Esophagus muscularis mucosa (tissue), 4 donors: ENCODE data around the gene E4F1. TPM values are rescaled to one million over a fixed set of nuclear protein-coding genes. Genes with fewer than 3 reads are reported as not detected.

ENCODE experiments used
- DNase-seq: peaks from one replicate; pipeline ENCODE4 v3.0.0-alpha.2; 2017; ENCODE audit errors: extremely low spot score
- H3K27ac ChIP-seq, 4 donors: fragments of 200-600 bp; sonication (generic); replicated peaks in 1 of 4; 1 replicate in 3 of 4; 2 replicates in 1 of 4; pipeline ENCODE4 v1.5.1; 2016 to 2019; ENCODE audit warnings: mild to moderate bottlenecking in 1 of 4
- H3K27me3 ChIP-seq, 4 donors: fragments of 200-600 bp; sonication (generic); one replicate each; pipeline versions ENCODE4 v1.5.1 to v1.6.0; 2016 to 2019
- H3K36me3 ChIP-seq, 4 donors: fragments of 200-600 bp; sonication (generic); one replicate each; pipeline ENCODE4 v1.5.1; 2016 to 2019
- H3K4me1 ChIP-seq, 4 donors: fragments of 200-600 bp; sonication (generic); one replicate each; pipeline ENCODE4 v1.5.1; 2016 to 2019
- H3K4me3 ChIP-seq, 4 donors: fragments of 200-600 bp; sonication (generic); 1 replicate in 2 of 4; 2 replicates in 2 of 4; pipeline ENCODE4 v1.5.1; 2016 to 2019; ENCODE audit warnings: mild to moderate bottlenecking in 4 of 4, moderate library complexity in 1 of 4
- H3K9me3 ChIP-seq, 4 donors: fragments of 200-600 bp; sonication (generic); 1 replicate in 3 of 4; 2 replicates in 1 of 4; pipeline ENCODE4 v1.5.1; 2016 to 2019
- CTCF ChIP-seq, 3 experiments: fragments of 200-600 bp in 2 of 3; fragments of 450-650 bp in 1 of 3; sonication (generic) in 2 of 3; IDR thresholded peaks; one replicate each; pipeline ENCODE4 v1.5.1; 2017 to 2019; ENCODE audit warnings: antibody characterized with exemption in 3 of 3, mild to moderate bottlenecking in 2 of 3, moderate library complexity in 1 of 3
- EP300 ChIP-seq: sonication (generic); formaldehyde crosslinking; IDR thresholded peaks from one replicate; pipeline ENCODE4 v1.6.1; 2017; ENCODE audit warnings: antibody characterized with exemption
- POLR2A ChIP-seq: fragments of 450-650 bp; IDR thresholded peaks from one replicate; pipeline ENCODE4 v1.6.1; 2017; ENCODE audit warnings: antibody characterized with exemption, moderate library complexity, mild to moderate bottlenecking, low read depth
- POLR2AphosphoS5 ChIP-seq, 2 donors: sonication (generic); formaldehyde crosslinking; IDR thresholded peaks; one replicate each; pipeline ENCODE4 v1.6.1; 2017; ENCODE audit warnings: antibody characterized with exemption in 2 of 2
- WGBS: methylation state at CpG from one replicate; pipeline ENCODE4 v1.1.5; 2018; 5-methylcytosine and 5-hydroxymethylcytosine counted together
- intact Hi-C: fragments of 100-400 bp; cut with DNase I; formaldehyde crosslinking; loops from one replicate; pipeline ENCODE4 v1.15.1; 2023
- total RNA-seq, 4 donors: library from RNA; depleted of rRNA; stranded (reverse); fragments of >200 nt; gene quantifications; one replicate each; pipeline versions ENCODE4 v1.1.0 to v1.2.1, GENCODE V29; 2016

Gene E4F1
- total RNA-seq, 4 donors from 2014 or later: 19.1 to 39.7 (median 28.5) TPM

- H3K4me3 ChIP-seq: no peak overlapping the region
- H3K9me3 ChIP-seq: no peaks in the 10 kb centered on the region
- TF ChIP-seq EP300: no peak
- TF ChIP-seq POLR2AphosphoS5 (IDR thresholded peaks at IDR 0.05): no peak
- TF ChIP-seq CTCF (IDR thresholded peaks at IDR 0.05): no peak
- TF ChIP-seq POLR2A: no peak
- peaks cover 13 to 20% (median 19%) of the 10 kb centered on the region in 4 donors for H3K4me1 ChIP-seq
- no peak overlapping the region for H3K27ac ChIP-seq
- intact Hi-C loops: no loop called here
- whole genome bisulfite sequencing: 92% methylated on average over 9 of the region's 13 CpGs
- peaks cover 0 to 37% (median 3%) of the 10 kb centered on the region in 4 donors for H3K27me3 ChIP-seq
- H3K36me3 ChIP-seq: peaks cover 64 to 90% (median 88%) of the 10 kb centered on the region in 4 donors
- no peak for DNase-seq
Measured at GRCh38 chr16:2230376-2230775, 7.0 kb downstream of the E4F1 start.

GRCh38 chr16:2231016-2231931 is 7.9 kb downstream of the E4F1 start:
- no peaks in the 10 kb centered on the region for H3K9me3 ChIP-seq
- H3K36me3 ChIP-seq: peaks cover 69 to 95% (median 92%) of the 10 kb centered on the region in 4 donors
- TF ChIP-seq EP300 (no peak), CTCF (IDR thresholded peaks at IDR 0.05) (no peak), POLR2A (no peak), POLR2AphosphoS5 (IDR thresholded peaks at IDR 0.05) (no peak)
- no peak for DNase-seq
- WGBS: 84% methylated on average over 16 of the region's 29 CpGs
- peaks cover 10 to 18% (median 17%) of the 10 kb centered on the region in 4 donors for H3K4me1 ChIP-seq
- H3K27me3 ChIP-seq: peaks cover 0 to 46% (median 4%) of the 10 kb centered on the region in 4 donors
- no peak overlapping the region for H3K4me3 ChIP-seq
- intact Hi-C loops: no loop called here
- H3K27ac ChIP-seq: no peak overlapping the region

DNA sequence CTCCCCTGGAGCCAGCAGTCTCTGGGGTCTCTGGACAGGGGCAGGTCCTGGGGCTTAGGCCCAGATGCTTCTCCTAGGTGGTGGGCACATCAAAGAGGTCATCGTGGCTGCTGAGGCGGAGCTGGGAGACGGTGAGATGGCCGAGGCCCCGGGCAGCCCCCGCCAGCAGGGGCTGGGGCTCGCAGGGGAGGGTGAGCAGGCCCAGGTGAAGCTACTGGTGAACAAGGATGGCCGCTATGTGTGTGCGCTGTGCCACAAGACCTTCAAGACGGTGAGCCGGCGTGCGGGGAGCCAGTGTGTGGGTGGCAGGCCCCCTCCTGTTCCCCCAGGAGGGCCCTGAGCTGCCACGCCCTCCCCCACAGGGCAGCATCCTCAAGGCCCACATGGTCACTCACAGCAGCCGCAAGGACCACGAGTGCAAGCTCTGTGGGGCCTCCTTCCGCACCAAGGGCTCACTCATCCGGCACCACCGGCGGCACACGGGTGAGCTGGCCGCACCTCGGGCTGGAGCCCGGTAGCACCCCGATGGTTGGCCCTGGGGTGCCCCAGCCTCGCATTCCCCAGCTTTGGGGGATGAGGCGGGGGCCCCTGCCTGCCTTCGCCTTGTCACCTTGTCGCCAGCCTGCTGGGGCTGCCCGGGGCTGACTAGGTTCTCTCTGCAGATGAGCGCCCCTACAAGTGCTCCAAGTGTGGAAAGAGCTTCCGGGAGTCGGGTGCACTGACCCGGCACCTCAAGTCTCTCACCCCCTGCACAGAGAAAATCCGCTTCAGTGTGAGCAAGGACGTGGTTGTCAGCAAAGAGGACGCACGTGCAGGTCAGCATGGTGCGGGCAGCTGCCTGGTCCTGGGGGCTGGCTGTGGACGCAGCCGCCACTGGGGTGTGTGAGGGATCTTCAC is 9.0 kb downstream of the E4F1 start:
- H3K36me3 ChIP-seq: peaks cover 69 to 86% (median 83%) of the 10 kb centered on the region in 4 donors
- WGBS: 92% methylated on average over 13 of the region's 41 CpGs
- no peak for DNase-seq

More for the DNA sequence above, 9.0 kb downstream of the E4F1 start:
- no peak for TF ChIP-seq EP300
- no peak for TF ChIP-seq POLR2AphosphoS5 (IDR thresholded peaks at IDR 0.05)
- no peak for TF ChIP-seq CTCF (IDR thresholded peaks at IDR 0.05)
- no peak for TF ChIP-seq POLR2A
- Histone ChIP-seq H3K4me1 (peaks cover 13 to 18% (median 18%) of the 10 kb centered on the region in 4 donors), H3K27me3 (peaks cover 9 to 57% (median 14%) of the 10 kb centered on the region in 4 donors), H3K4me3 (no peak overlapping the region), H3K9me3 (no peaks in the 10 kb centered on the region), H3K27ac (no peak overlapping the region)
- intact Hi-C loops: no loop called here
